Astrocyte (in vitro differentiated cells and primary cell): ENCODE measurements around the gene AHNAK2. TPM values are rescaled to one million over a fixed set of nuclear protein-coding genes. Genes with fewer than 3 reads are reported as not detected.

Source experiments
- DNase-seq: peaks from one replicate; pipeline ENCODE4 v3.0.0-alpha.2; 2010; ENCODE audit warnings: low read depth
- FAIRE-seq: peaks from 2 replicates; lab custom pipeline; 2011; peaks lifted over from hg19 to GRCh38; lab: Jason Lieb, UNC
- H2AFZ ChIP-seq: 2 replicates; pipeline ENCODE4 v1.6.0; 2012; ENCODE audit warnings: low read depth, low read length, inconsistent platforms
- H3K27ac ChIP-seq: 2 replicates; pipeline ENCODE4 v1.5.1; 2011; ENCODE audit warnings: low read depth, low read length, inconsistent platforms
- H3K27me3 ChIP-seq: 2 replicates; pipeline ENCODE4 v1.6.0; 2011; ENCODE audit warnings: low read length, inconsistent platforms; ENCODE audit not compliant: insufficient read depth
- H3K36me3 ChIP-seq: 2 replicates; pipeline ENCODE4 v1.5.1; 2011; ENCODE audit warnings: low read length, inconsistent platforms; ENCODE audit not compliant: insufficient read depth
- H3K4me1 ChIP-seq: 2 replicates; pipeline ENCODE4 v1.5.1; 2011; ENCODE audit warnings: low read length, inconsistent platforms; ENCODE audit not compliant: insufficient read depth
- H3K4me2 ChIP-seq: 2 replicates; pipeline ENCODE4 v1.6.0; 2012; ENCODE audit warnings: low read length, inconsistent platforms
- H3K4me3 ChIP-seq: 2 replicates; pipeline ENCODE4 v1.5.1; 2011; ENCODE audit warnings: low read depth, mild to moderate bottlenecking, low read length, inconsistent platforms; ENCODE audit not compliant: insufficient read depth
- H3K79me2 ChIP-seq: 2 replicates; pipeline ENCODE4 v1.6.0; 2012; ENCODE audit warnings: mild to moderate bottlenecking, low read length, inconsistent platforms; ENCODE audit not compliant: insufficient read depth
- H3K9ac ChIP-seq: 2 replicates; pipeline ENCODE4 v1.6.0; 2012; ENCODE audit warnings: mild to moderate bottlenecking, low read length, inconsistent platforms
- H3K9me3 ChIP-seq: 2 replicates; pipeline ENCODE4 v1.5.1; 2012; ENCODE audit warnings: low read depth, mild to moderate bottlenecking, low read length, inconsistent platforms; ENCODE audit not compliant: insufficient read depth
- H4K20me1 ChIP-seq: 2 replicates; pipeline ENCODE4 v1.6.0; 2012; ENCODE audit warnings: low read length, inconsistent platforms; ENCODE audit not compliant: insufficient read depth
- H3K27ac Mint-ChIP-seq: one replicate; pipeline ENCODE4 v1.8.0; 2021; ENCODE audit warnings: mild to moderate bottlenecking, mixed read lengths; ENCODE audit not compliant: unreplicated experiment
- H3K27me3 Mint-ChIP-seq: one replicate; pipeline ENCODE4 v1.8.0; 2021; ENCODE audit warnings: low read depth, mixed read lengths; ENCODE audit not compliant: unreplicated experiment
- H3K36me3 Mint-ChIP-seq: one replicate; pipeline ENCODE4 v1.8.0; 2021; ENCODE audit warnings: low read depth, mixed read lengths; ENCODE audit not compliant: unreplicated experiment
- H3K4me1 Mint-ChIP-seq: one replicate; pipeline ENCODE4 v1.8.0; 2021; ENCODE audit warnings: low read depth, mixed read lengths; ENCODE audit not compliant: unreplicated experiment
- H3K4me3 Mint-ChIP-seq: one replicate; pipeline ENCODE4 v1.8.0; 2021; ENCODE audit warnings: mild to moderate bottlenecking, moderate library complexity, mixed read lengths; ENCODE audit not compliant: unreplicated experiment
- H3K9me3 Mint-ChIP-seq: one replicate; pipeline ENCODE4 v1.8.0; 2021; ENCODE audit warnings: mild to moderate bottlenecking, mixed read lengths; ENCODE audit not compliant: unreplicated experiment
- EZH2 ChIP-seq: IDR thresholded peaks from 2 replicates; pipeline ENCODE4 v1.6.1; 2012; ENCODE audit warnings: mild to moderate bottlenecking, low read length, inconsistent platforms; ENCODE audit not compliant: insufficient read depth
- total RNA-seq: library from RNA; stranded (reverse); gene quantifications from 2 replicates; pipeline ENCODE4 v1.2.1, GENCODE V29; 2021
- TF ChIP-seq, protein P1 (sequence below): IDR thresholded peaks from 2 replicates; pipeline ENCODE4 v1.5.1; 2011; ENCODE audit warnings: low read depth, mild to moderate bottlenecking, inconsistent platforms, low read length, moderate library complexity; ENCODE audit not compliant: insufficient read depth

Gene AHNAK2
- total RNA-seq, 1 donor from 2014 or later = 44.7 TPM

DNA sequence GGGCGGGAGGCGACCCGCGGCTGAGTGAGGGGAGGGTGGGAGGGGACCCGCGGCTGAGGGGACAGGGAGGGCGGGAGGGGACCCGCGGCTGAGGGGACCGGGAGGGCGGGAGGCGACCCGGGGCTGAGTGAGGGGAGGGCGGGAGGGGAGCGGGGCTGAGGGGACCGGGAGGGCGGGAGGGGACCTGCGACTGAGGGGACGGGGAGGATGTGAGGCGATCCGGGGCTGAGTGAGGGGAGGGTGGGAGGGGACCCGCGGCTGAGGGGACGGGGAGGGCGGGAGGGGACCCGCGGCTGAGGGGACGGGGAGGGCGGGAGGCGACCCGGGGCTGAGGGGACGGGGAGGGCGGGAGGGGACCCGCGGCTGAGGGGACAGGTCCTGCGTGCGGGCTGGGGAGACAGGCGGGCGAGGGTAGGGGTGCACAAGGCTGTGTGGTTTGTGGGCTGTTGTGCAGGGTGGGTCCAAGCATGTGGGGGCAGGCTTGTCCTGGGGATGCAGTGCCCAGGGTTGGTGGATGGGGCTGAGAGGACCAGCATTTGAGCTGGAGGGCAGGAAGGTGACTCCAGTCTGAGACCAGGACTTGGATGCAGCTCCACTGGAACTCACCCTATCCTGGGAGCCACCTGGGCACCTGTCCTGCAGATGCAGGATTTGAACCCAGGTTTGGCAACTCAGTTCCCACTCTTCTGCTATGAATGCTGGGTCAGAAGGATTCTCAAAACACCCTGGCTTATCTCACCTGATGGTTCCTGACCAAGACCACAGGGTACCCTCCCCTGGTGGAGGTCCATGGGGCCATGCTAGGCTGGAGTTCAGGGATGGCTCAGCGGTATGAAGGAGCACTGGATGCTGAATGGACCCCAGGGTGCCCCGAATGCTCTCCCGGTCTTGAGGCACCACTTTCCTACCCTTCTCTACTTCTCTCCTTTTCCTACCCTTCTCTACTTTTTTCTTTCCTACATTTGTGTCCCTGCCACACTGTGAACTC, 44.1 kb downstream of the AHNAK2 start:
- Histone ChIP-seq H3K36me3 (no peaks in the 10 kb centered on the region), H3K4me2 (no peak overlapping the region), H3K4me3 (no peak overlapping the region), H3K79me2 (no peaks in the 10 kb centered on the region), H2AFZ (no peak overlapping the region), H4K20me1 (no peaks in the 10 kb centered on the region), H3K27ac (no peak overlapping the region), H3K9me3 (no peaks in the 10 kb centered on the region), H3K27me3 (peaks cover 28% of the 10 kb centered on the region), H3K9ac (no peak overlapping the region), H3K4me1 (peaks cover 6% of the 10 kb centered on the region)
- Mint-ChIP-seq H3K9me3 (peaks cover 4% of the 10 kb centered on the region), H3K36me3 (peaks cover 6% of the 10 kb centered on the region), H3K27ac (no peak overlapping the region), H3K4me1 (no peaks in the 10 kb centered on the region), H3K27me3 (peaks cover 66% of the 10 kb centered on the region), H3K4me3 (peak overlapping the region; percentile 72)
- DNase-seq (no peak), FAIRE-seq (no peak)
- TF ChIP-seq, protein P1, sequence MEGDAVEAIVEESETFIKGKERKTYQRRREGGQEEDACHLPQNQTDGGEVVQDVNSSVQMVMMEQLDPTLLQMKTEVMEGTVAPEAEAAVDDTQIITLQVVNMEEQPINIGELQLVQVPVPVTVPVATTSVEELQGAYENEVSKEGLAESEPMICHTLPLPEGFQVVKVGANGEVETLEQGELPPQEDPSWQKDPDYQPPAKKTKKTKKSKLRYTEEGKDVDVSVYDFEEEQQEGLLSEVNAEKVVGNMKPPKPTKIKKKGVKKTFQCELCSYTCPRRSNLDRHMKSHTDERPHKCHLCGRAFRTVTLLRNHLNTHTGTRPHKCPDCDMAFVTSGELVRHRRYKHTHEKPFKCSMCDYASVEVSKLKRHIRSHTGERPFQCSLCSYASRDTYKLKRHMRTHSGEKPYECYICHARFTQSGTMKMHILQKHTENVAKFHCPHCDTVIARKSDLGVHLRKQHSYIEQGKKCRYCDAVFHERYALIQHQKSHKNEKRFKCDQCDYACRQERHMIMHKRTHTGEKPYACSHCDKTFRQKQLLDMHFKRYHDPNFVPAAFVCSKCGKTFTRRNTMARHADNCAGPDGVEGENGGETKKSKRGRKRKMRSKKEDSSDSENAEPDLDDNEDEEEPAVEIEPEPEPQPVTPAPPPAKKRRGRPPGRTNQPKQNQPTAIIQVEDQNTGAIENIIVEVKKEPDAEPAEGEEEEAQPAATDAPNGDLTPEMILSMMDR = no peak
- TF ChIP-seq EZH2 = peak; percentile 27

DNA sequence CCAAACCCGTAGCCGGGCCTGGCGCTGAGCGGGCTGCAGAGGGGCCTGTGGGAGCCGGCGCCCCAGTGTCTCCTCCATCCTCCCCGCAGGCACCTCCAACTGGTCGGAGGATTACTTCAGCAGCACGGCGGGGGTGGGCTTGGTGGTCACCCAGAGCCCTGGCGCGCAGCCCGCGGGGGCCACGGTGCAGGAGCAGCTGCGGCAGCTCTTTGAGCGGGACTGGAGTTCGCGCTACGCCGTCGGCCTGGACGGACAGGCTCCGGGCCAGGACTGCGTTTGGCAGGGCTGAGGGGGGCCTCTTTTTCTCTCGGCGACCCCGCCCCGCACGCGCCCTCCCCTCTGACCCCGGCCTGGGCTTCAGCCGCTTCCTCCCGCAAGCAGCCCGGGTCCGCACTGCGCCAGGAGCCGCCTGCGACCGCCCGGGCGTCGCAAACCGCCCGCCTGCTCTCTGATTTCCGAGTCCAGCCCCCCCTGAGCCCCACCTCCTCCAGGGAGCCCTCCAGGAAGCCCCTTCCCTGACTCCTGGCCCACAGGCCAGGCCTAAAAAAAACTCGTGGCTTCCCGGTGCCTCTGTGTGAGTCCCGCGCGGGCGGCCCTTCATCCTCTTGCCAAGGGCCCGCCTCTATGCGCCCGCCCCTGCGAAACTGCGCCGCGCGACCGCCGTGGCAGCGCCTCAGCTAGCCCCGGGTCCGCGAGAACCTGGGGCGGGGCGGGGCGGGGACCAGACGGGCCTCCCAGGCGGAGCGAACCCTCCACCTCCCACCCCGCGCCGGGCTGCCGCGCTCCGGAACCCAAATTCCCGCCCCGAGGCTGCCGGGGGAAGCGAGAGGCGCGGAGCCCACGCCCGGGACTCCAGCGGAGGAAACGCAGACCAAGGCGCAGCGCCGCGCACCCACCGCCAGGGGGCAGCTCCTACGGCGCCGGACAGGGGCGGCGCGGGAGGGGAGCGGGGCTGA, 45.2 kb downstream of the AHNAK2 start:
- peak overlapping the region; percentile 48 for H3K9ac ChIP-seq
- Mint-ChIP-seq H3K27me3 (peaks cover 62% of the 10 kb centered on the region), H3K27ac (no peak overlapping the region), H3K36me3 (peaks cover 3% of the 10 kb centered on the region), H3K9me3 (peaks cover 4% of the 10 kb centered on the region), H3K4me1 (no peaks in the 10 kb centered on the region), H3K4me3 (no peak overlapping the region)
- H3K27ac ChIP-seq = no peak overlapping the region
- H3K9me3 ChIP-seq = no peaks in the 10 kb centered on the region
- FAIRE-seq = no peak
- H3K4me3 ChIP-seq = peak overlapping the region; percentile 23
- no peaks in the 10 kb centered on the region for H3K36me3 ChIP-seq
- H4K20me1 ChIP-seq = no peaks in the 10 kb centered on the region
- peaks cover 28% of the 10 kb centered on the region for H3K27me3 ChIP-seq
- peak overlapping the region; percentile 81 for H3K4me2 ChIP-seq
- H3K4me1 ChIP-seq = peaks cover 6% of the 10 kb centered on the region
- no peaks in the 10 kb centered on the region for H3K79me2 ChIP-seq
- peak; percentile 96 for TF ChIP-seq EZH2
- TF ChIP-seq, protein P1 = peak; percentile 17
- peak; percentile 33 for DNase-seq
- peak overlapping the region; percentile 47 for H2AFZ ChIP-seq
